HG02642 (cell line): ENCODE data around the gene GHR.

Experiments
- ATAC-seq: cut with Tn5 transposase; IDR thresholded peaks from one replicate; pipeline ENCODE4 v1.9.1; 2021; ENCODE audit warnings: mild to moderate bottlenecking; ENCODE audit not compliant: unreplicated experiment, poor library complexity

The GHR gene

DNA sequence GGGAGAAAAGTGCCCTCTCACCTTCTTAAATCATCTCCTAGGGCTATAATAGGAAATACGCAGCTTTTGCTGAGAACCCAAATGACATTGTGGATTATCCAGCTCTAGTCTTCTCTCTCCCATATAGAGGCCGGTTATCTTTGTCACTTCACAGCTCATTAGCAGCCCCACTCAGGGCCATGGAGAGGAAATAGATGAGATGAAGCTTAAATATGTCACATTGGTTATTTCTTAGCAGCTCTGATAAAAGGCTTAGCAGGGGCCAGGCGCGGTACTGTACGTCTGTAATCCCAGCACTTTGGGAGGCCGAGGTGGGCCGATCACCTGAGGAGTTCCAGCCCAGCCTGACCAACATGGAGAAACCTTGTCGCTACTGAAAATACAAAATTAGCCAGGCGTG, 90.0 kb downstream of the GHR start:
- no peak for ATAC-seq

DNA sequence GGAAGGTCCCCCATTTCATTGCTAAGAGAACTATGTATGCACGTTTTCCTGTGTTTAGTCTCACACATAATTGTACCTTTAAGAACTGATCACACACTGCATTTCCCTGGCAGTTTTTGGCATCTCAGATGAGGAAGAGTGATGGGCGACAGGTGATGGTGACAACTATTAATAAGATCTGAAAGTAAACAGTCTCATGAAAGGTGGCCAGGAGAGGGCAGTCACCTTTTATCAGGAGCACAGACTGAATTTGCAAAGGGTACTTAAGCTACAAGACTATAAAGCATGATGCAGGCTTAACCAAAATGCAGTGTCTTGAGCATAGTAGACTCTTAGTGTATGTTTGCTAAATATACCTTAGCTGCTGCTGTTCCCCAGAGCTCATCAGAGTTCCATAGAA, 91.5 kb downstream of the GHR start:
- no peak for ATAC-seq

DNA sequence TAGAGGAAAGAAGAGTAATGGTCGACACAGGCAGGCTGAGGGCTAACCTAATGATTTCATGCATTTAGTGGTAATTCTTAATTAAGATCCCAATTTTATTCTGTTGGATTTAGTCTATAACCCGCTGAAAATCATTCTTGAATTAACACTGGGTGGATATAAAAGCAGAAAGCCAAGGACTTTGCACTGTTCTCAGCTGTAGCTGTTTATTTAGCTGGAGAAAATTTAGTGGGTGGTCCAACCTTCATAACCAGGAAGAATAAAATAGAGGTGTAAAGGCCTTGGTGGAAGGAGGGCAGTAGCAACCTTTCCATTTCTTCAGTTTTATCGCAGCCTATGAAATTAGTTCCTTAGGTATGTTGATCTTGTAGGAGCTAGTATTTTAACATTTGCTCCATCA, 92.3 kb downstream of the GHR start:
- no peak for ATAC-seq

DNA sequence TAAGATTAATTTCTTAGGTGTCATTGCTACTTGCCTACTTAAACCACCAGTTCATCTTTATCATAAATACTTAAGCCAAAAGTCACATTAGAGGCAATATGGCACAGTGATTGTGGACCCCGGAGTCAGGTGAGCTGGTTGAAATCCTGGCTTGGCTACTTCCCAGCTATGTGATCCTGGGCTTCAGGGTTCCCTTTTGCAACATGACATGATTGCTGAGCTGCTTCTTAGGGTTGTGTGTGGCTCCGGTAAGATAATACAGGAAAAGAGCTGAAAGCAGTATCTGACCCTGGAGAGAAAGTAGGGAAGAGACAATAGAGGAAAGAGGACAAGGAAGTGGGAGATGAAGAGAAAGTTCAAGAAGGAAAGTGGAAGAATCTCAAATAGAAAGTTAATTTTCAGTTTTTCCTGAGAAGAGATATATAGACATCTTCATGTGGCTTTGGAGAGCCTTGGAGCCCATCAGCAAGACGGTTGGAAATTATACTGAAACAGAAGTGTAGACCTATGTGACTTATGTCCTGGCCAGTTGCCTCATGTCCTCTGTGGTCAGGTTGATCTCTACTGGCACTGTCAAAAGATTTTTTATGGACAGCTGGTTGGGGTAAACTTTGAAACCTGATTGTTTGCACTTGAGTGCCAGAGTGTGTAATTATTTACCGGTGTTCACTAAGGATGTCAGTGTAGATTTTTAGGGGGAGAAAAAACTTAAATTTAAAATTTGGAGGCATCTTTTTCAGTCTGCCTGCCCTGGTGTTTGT, 93.2 kb downstream of the GHR start:
- no peak for ATAC-seq

DNA sequence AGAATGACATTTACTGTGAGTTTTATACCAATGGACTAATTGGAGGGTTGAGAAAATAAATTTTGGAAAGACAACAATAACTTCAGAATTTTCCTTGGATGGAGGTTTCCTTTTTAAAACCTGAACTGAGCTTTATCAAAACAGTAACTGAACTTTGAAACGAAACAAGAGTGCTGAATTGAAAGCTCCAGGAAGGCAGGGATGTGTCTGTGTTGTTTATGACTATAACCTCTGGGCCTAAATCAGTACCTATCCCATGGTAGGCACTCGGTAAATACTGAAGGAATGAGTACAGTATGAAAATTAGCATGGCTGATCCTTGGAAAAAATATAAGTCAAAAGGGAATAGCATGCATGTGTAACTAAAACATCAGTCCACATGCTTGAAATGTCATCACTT, 93.9 kb downstream of the GHR start:
- no peak for ATAC-seq

DNA sequence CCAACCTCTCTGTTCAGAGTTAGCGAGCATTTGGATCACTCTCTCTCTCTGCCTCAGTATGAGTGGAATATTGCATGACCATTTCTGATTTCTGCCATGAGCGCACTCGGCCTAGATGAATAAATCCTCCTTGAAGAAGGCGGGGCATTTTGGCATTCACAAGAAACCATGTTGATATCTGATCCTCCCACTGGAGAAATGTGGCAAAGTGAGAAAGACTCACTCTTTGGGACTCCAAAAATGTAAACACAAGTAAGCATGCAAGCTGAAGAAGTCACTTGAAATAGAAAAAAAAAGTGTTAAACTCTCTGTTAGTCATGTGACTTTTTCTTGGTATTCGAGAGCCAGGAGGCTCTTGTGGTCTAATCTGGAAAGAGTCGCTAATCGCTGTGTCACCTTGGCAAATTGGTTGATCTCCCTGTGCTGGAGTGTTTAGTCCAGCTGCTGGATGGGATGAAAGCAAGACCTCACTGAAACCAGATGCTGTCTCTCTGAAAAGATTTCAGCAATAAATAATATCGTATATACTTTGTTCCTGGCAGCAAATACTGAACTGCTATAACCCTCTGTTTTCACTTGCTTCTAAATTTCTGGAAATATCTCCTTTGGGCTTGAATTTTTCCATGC, 95.5 kb downstream of the GHR start:
- no peak for ATAC-seq

DNA sequence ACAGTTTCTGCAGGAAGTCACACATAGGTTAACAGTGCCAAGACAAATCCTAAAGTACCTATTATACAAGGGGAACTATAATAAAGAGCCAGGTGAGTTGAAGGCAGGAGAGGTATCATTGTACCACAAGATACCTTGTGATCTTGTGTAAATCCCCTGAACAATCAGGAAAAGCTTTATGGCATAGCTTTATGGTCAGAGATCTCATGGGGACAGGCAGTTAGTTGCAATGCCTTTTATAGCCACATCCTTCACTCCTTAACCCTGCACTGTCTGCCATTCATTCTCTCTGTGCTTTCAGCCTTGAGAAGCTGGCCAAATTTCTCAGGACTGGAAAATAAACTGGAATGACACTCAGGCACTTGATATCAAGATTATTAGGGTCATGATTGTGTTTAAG, 97.0 kb downstream of the GHR start:
- no peak for ATAC-seq

DNA sequence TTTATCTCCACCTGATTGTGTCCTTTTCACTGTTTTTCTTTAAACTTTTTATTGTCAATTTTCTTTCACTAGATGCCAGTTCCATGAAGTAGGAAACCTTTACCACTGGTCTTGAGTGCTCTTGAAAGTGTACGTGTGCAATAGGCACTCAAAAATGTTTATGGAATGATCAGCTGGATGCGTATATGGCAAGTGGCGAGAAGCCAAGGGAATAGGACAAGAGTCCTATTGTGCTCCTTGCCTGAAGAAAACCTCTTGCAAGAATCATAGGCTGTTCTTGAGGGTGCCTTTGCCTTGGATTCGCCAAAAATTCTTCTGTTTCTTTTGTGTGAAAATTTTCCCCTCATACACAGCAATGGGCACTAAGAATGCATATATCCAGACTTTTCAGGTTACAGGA, 97.7 kb downstream of the GHR start:
- no peak for ATAC-seq

DNA sequence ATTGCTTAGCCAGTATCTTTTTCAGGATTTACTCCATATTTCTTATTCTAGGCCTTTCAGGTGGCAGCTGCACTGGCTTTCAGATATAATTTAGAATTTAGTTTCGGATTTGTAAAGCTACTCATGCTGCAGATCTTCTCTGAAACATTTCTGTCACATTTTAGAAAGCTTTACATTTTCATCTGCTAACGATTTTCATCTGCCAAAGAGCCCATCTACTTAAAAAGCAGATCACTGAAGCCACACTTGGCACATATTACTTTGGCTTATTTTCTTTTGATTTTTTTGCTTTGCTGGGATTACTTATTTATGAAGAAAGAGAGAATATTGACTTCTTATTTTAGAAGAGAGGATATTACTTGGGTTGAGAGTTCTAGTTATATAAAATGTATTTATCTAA, 98.2 kb downstream of the GHR start:
- ATAC-seq, result no peak

DNA sequence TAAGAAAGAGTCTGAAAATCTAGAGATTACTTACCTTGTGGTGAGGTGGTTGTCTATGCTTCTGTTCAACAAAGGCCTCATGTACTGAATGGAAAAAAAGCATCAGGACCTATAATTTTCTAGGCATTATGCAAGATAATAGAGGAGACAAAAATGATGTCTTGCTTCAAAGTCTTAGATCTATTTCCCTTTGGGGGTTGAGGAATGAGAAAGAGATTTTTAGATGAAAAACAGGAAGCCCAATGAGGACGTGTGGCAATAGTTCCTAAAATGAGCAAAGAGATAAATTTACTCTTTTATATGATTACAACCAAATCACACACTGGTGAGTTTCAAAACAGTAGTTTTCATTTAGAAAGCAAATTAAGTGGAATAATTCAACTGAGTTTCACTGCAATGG, 99.5 kb downstream of the GHR start:
- ATAC-seq, result no peak

DNA sequence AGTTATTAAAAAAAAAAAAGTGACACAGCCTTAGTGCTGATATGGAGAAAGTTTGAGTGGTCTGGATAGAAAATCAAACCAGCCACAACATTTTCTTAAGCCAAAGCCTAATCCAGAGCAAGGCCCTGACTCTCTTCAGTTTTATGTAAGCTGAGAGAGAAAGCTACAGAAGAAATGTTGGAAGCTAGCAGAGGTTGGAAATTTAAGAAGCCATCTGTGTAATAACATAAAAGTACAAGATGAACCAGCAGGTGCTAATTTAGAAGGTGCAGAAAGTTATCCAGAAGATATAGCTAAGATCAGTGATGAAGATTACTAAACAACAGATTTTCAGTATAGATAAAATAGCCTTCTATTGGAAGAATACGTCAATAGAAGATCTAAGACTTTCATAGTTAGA, 102.9 kb downstream of the GHR start:
- ATAC-seq, result no peak

DNA sequence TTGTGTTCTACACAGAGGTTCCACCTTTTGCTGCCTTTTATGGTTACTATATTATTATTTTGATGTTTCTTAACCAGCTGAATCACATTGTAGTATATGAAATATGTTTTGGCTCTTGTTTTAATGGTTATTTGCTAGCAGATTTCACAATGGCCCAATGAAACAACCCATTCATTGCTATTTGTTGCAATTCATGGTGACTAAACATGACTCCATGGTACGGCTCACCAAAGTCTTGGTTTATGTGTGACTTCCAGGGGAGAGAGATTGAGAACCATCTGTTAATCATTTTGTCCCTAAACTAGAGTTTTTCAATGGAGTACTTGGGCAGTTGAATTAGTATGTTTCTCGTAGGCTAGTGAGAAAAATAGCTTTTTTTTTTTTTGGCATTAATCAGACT, 108.4 kb downstream of the GHR start:
- no peak for ATAC-seq

DNA sequence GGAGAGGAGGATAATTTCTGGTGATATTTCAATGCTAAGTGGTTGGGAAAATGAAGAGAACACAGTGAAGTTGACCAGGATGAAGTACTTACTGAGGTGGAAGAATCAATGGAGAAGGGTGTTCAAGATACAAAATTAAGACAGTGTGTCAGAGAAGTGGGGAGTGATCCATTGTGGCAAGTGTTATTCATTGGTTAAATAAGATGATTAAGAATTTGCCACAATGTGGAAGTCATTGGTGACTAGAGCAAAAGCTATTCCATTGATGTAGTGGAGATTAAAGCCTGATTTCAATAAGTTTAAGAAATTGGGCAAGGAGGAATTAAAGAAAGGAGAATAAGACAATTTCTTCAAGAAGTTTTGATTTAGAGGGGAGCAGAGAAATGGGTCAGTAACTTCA, 118.9 kb downstream of the GHR start:
- ATAC-seq, result no peak

DNA sequence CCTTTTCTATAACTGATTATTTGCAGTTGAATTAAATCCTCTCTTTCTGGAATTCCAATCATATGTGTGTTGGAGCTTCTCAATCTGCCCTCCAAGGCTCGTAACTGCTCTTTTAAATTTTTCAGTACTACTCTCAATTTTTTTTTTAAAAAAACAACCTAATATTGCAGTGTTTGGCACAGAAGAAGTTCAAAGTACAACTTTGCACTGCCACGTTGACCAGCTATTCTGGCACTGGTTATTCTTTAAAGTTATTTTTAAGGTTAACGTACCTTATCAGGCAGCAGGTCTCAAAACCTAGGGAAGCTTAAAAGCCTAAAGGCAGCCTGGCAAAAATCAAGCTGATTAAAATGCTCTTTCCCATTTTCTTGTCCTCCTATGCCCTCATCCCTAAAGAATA, 120.5 kb downstream of the GHR start:
- no peak for ATAC-seq

DNA sequence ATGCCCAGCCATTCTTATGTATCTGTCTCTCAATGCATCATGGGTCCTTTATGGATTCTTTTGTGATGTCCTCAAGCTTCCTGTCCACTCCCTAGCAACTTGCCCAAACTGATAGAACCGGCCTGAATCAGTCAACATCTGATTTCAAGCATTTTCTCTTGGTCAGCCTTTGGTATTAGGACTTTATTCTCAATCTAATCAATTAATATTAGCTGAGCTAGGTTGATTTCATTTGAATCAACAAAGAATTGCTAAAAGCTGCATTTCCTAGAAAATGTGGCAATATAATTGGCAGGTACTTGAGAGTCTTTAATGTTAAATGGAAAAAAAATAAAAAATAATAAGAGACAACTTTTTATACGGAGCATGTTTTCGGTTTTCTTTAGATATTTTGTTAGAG, 121.8 kb downstream of the GHR start:
- ATAC-seq, result no peak

DNA sequence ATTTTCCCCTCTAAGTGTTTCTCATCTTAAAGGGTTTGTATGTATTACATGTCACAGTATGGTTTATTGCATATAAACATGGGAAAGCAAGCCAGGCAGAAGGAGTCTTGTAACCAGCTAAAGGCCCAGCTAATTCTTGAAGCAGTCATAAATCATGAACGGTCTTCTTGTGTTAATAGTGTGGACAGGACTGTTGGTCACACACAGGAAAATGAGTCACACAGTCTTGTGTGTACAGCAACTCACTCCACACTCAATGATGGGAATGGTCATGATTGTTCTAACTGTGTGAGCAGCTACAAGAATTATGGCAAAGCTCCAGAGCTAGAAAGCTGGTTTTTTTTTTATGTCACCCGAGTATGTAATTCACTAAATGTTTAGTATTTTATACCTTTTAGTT, 123.9 kb downstream of the GHR start:
- ATAC-seq, result no peak

DNA sequence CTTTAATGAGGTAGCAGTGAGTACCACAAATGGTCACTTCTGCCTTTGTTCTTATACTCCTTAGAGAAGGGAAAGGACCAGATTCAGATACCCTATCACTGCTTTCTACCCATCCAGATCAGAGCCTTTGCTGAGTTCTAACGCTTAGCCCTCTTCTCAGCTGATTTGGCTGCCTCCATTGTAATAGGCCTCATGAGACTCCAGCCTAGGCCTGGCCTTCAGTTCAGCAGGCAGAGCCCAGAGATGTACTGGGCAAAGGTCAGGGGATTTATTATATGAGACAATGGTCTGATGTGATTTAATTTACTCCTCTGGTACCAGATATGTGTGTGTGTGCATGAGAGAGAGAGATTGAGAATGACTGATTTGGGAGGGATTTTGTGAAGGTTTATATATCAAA, 124.7 kb downstream of the GHR start:
- no peak for ATAC-seq

DNA sequence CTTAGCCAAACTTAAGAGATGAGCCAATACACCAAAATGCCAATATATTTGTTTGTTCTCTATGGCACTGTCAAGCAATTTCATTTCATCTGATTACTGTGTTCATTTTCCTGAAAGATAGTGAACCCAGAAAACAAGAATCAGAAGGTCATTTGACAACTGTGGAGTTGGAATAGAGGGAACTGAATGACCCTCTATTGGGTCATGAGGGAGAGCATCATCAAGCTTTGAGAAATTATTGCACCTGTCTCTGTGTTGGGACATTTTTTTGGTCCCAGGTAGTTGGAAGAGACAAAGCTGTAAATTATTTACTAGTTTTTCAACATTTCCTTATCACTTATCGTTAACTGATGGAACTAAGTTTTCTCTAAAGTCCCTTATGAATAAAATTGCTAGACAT, 129.4 kb downstream of the GHR start:
- no peak for ATAC-seq

DNA sequence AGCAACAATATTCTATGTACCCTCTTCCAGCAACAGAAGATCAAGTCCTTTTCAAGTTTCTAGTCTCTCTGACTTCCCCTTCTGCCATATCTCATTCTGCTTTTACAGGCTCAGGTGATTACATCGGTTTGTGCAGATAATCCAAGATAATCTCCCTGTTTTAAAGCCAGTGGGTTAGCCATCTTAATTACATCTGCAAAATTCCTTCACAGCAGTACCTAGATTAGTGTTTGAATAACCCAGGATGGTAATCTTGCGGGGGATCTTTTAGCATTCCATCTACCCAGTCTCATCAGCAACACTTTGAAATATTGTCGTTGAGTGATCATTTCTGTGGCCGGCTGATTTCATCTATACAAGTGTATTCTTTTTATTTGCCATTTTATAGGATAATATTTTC, 130.2 kb downstream of the GHR start:
- ATAC-seq, result no peak

DNA sequence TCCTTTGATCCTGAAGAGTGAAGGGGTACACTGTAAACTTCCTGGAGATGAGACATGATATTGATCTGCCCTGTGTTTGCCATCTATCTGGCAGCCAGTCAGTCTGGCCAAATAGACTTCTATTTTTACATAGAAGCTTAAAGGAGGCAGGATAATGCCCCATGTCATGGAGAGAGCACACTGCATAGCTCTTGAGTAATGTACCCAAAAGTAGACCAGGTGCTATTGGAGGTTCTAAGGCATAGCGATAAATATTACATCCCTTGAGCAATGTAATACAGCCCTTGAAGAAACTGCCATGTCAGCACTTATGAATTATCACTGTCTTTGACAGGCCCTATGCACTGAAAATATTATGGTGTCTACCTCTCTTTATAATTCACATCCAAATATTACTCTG, 131.8 kb downstream of the GHR start:
- no peak for ATAC-seq

DNA sequence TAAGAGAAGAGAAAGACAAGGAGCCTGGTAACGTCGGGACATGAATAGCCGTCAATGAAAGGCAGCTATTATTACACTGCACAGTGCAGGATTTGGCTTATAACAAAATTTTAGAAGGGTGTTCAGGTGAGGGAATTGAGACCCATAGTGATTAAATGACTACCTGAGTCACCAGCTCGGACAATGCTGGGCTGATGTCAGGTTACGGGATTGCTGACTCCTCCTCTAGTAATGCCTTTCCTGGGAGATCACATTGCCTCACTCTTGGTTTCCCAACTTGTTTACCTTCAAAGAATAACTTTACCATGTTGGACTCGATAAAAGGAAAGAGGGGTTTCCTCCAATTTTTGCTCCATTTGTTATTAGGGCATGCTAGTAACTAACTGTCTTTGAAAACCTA, 132.6 kb downstream of the GHR start:
- ATAC-seq, result no peak

DNA sequence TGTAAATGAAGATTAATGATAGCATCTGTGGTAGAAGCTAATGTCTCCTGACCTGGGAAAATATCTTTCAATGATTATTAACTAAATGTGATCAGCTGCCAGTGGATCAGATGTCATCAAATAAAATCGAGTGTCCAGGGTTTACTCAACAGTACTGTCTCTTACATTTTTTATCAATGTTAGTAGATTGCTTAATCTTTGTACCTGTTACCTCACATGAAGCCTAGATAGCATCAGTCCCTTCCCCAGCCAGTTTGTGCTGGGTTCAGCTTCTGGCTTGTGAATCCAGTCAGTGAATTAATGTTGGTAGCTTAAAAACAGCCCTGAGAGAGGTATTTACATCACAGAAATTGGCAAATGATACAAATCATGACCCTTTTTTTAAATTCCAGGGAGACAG, 134.4 kb downstream of the GHR start:
- no peak for ATAC-seq
